ENCODE measurements around the gene GRIK3.

- TF ChIP-seq CTCF (conservative IDR thresholded peaks at IDR 0.05 in 1 of 2, IDR thresholded peaks at IDR 0.05 in 1 of 2; ENCODE audit: low read depth in 1 of 2, low read length in 2 of 2) (no peak), EZH2 (IDR thresholded peaks at IDR 0.05; ENCODE audit: low read length, missing control alignments) (no peak)
These were observed 120.7 kb downstream of the GRIK3 start for GRCh38 chr1:36913484-36914060.

Data from fibroblast of lung (primary cell).